ENCODE results near the gene CNPPD1. TPM values are rescaled to one million over a fixed set of nuclear protein-coding genes. Genes with fewer than 3 reads are reported as not detected.
A peak's percentile ranks its signal among the peaks of the same experiment; 100 is the strongest.
"Not testable (repeated sequence)": the region's sequence is repeated elsewhere in the genome, so short reads cannot be mapped to it uniquely, and the experiment has no call there.

Gene CNPPD1
- total RNA-seq, 1 donor from 2014 or later, result 69.8 TPM

DNA sequence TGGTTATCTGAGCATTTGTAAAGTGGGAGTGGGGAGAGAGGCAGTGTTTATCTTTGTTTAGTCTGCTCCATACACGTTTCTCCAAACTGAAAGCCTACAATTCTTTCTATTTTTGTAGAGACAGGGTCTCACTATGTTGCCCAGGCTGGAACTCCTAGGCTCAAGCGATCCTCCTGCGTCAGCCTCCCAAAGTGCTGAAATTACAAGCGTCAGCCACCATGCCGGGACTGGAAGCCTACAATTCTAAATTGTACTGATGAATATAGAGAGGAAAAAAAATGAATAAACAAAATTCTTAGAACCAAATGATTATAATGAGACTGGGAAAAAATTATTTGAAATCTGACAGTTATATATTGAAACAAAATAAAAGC lies 28.4 kb upstream of the CNPPD1 start:
- Mint-ChIP-seq H3K9me3 (peaks cover 4% of the 10 kb centered on the region), H3K4me3 (peak overlapping the region; percentile 26), H3K27me3 (ENCODE audit: insufficient read depth) (no peaks in the 10 kb centered on the region), H3K36me3 (ENCODE audit: low read depth) (peaks cover 19% of the 10 kb centered on the region), H3K27ac (no peak overlapping the region), H3K4me1 (ENCODE audit: low read depth) (peaks cover 37% of the 10 kb centered on the region)
- DNase-seq (ENCODE audit: low spot score), result no peak
- intact Hi-C loops (cut with micrococcal nuclease), result no loop called here

GRCh38 chr2:219204425-219205164 lies 27.9 kb upstream of the CNPPD1 start:
- DNase-seq (ENCODE audit: low spot score), result no peak
- H3K4me3 Mint-ChIP-seq, result no peak overlapping the region
- intact Hi-C loops (cut with micrococcal nuclease), result no loop called here
- H3K9me3 Mint-ChIP-seq, result peaks cover 4% of the 10 kb centered on the region
- no peak overlapping the region for H3K27ac Mint-ChIP-seq
- no peaks in the 10 kb centered on the region for H3K27me3 Mint-ChIP-seq (ENCODE audit: insufficient read depth)
- peaks cover 31% of the 10 kb centered on the region for H3K4me1 Mint-ChIP-seq (ENCODE audit: low read depth)
- peaks cover 13% of the 10 kb centered on the region for H3K36me3 Mint-ChIP-seq (ENCODE audit: low read depth)

DNA sequence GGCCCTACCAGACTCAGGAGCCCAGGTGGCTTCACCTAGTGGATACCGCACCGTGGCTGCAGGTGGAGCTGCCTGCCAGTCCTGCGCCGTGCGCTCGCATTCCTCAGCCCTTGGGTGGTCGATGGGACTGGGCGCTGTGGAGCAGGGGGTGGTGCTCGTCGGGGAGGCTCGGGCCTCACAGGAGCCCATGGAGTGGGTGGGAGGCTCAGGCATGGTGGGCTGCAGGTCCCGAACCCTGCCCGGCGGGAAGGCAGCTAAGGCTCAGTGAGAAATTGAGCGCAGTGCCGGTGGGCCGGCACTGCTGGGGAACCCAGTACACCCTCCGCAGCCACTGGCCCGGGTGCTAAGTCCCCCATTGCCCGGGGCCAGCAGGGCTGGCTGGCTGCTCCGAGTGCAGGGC lies 24.6 kb upstream of the CNPPD1 start:
- intact Hi-C loops (cut with micrococcal nuclease); H3K27ac Mint-ChIP-seq; H3K4me1 Mint-ChIP-seq (ENCODE audit: low read depth); H3K9me3 Mint-ChIP-seq; H3K4me3 Mint-ChIP-seq; H3K36me3 Mint-ChIP-seq (ENCODE audit: low read depth); DNase-seq (ENCODE audit: low spot score); H3K27me3 Mint-ChIP-seq (ENCODE audit: insufficient read depth): not testable (repeated sequence)

- DNase-seq (ENCODE audit: low spot score); H3K27me3 Mint-ChIP-seq (ENCODE audit: insufficient read depth); H3K36me3 Mint-ChIP-seq (ENCODE audit: low read depth); intact Hi-C loops (cut with micrococcal nuclease); H3K4me1 Mint-ChIP-seq (ENCODE audit: low read depth); H3K9me3 Mint-ChIP-seq: not testable (repeated sequence)
- peak overlapping the region; percentile 29 for H3K4me3 Mint-ChIP-seq
- H3K27ac Mint-ChIP-seq, result peak overlapping the region; percentile 41
These were observed 24.0 kb upstream of the CNPPD1 start for GRCh38 chr2:219200502-219201326.

DNA sequence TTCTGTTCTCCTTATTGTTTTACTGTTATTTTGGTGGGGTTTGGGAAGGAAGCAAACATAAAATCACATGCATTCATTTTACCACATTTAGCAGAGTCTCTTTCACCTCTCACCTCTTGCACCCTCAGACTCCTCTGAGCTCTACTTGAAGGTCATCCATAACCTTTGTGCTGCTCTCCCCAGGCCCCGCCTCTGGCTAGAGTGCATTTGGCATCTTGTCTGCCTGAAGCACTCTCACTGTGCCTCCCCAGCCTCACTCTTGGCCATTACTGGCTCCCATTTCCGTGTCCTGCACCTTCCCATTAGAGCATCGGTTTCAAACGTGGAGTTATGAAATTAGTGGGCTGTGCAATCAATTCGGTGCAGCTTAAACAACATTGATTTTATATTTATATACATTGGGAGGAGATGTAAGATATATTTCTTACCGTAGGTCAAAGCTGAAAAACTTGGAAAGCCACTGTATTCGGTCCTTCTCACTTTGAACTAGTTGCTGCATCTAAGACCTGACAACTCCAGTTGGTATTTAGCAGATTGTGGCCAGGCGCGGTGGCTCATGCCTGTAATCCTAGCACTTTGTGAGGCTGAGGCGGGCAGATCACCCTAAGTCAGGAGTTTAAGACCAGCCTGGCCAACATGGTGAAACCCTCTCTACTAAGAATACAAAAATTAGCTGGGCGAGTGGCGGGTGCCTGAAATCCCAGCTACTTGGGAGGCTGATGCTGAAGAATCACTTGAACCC lies 22.9 kb upstream of the CNPPD1 start:
- intact Hi-C loops (cut with micrococcal nuclease), result no loop called here
- Mint-ChIP-seq H3K9me3 (peaks cover 3% of the 10 kb centered on the region), H3K27me3 (ENCODE audit: insufficient read depth) (no peaks in the 10 kb centered on the region), H3K4me1 (ENCODE audit: low read depth) (no peaks in the 10 kb centered on the region), H3K4me3 (no peak overlapping the region), H3K36me3 (ENCODE audit: low read depth) (no peaks in the 10 kb centered on the region), H3K27ac (no peak overlapping the region)
- DNase-seq (ENCODE audit: low spot score), result no peak

GRCh38 chr2:219198974-219199373 lies 22.2 kb upstream of the CNPPD1 start:
- Mint-ChIP-seq H3K4me1 (ENCODE audit: low read depth) (no peaks in the 10 kb centered on the region), H3K9me3 (no peaks in the 10 kb centered on the region), H3K27me3 (ENCODE audit: insufficient read depth) (no peaks in the 10 kb centered on the region), H3K36me3 (ENCODE audit: low read depth) (no peaks in the 10 kb centered on the region), H3K27ac (no peak overlapping the region), H3K4me3 (no peak overlapping the region)
- DNase-seq (ENCODE audit: low spot score), result no peak
- intact Hi-C loops (cut with micrococcal nuclease), result no loop called here

- intact Hi-C loops (cut with micrococcal nuclease), result no loop called here
- no peak for DNase-seq (ENCODE audit: low spot score)
- Mint-ChIP-seq H3K4me3 (no peak overlapping the region), H3K36me3 (ENCODE audit: low read depth) (no peaks in the 10 kb centered on the region), H3K27ac (no peak overlapping the region), H3K9me3 (no peaks in the 10 kb centered on the region), H3K4me1 (ENCODE audit: low read depth) (no peaks in the 10 kb centered on the region), H3K27me3 (ENCODE audit: insufficient read depth) (no peaks in the 10 kb centered on the region)
These were observed 20.7 kb upstream of the CNPPD1 start for GRCh38 chr2:219197388-219197787.

- Mint-ChIP-seq H3K27ac (peak overlapping the region; percentile 56), H3K36me3 (ENCODE audit: low read depth) (peaks cover 24% of the 10 kb centered on the region), H3K4me1 (ENCODE audit: low read depth) (peaks cover 23% of the 10 kb centered on the region), H3K4me3 (no peak overlapping the region), H3K27me3 (ENCODE audit: insufficient read depth) (no peaks in the 10 kb centered on the region), H3K9me3 (no peaks in the 10 kb centered on the region)
- intact Hi-C loops (cut with micrococcal nuclease), result no loop called here
- DNase-seq (ENCODE audit: low spot score), result no peak
These were observed 10.2 kb upstream of the CNPPD1 start for GRCh38 chr2:219186754-219187456.

- intact Hi-C loops (cut with micrococcal nuclease), result no loop called here
- DNase-seq (ENCODE audit: low spot score), result no peak
- peaks cover 50% of the 10 kb centered on the region for H3K4me1 Mint-ChIP-seq (ENCODE audit: low read depth)
- H3K9me3 Mint-ChIP-seq, result no peaks in the 10 kb centered on the region
- peak overlapping the region; percentile 34 for H3K27ac Mint-ChIP-seq
- no peak overlapping the region for H3K4me3 Mint-ChIP-seq
- H3K36me3 Mint-ChIP-seq (ENCODE audit: low read depth), result peaks cover 40% of the 10 kb centered on the region
- no peaks in the 10 kb centered on the region for H3K27me3 Mint-ChIP-seq (ENCODE audit: insufficient read depth)
These were observed 7.4 kb upstream of the CNPPD1 start for GRCh38 chr2:219184121-219184520.

GRCh38 chr2:219183151-219183772 lies 6.5 kb upstream of the CNPPD1 start:
- DNase-seq (ENCODE audit: low spot score), result no peak

GRCh38 chr2:219182331-219183150 lies 5.8 kb upstream of the CNPPD1 start:
- Mint-ChIP-seq H3K4me1 (ENCODE audit: low read depth) (peaks cover 60% of the 10 kb centered on the region), H3K36me3 (ENCODE audit: low read depth) (peaks cover 40% of the 10 kb centered on the region)

More at GRCh38 chr2:219183151-219183772, 6.5 kb upstream of the CNPPD1 start:
- Mint-ChIP-seq H3K27me3 (ENCODE audit: insufficient read depth) (no peaks in the 10 kb centered on the region), H3K4me1 (ENCODE audit: low read depth) (peaks cover 56% of the 10 kb centered on the region), H3K27ac (no peak overlapping the region), H3K36me3 (ENCODE audit: low read depth) (peaks cover 40% of the 10 kb centered on the region), H3K9me3 (no peaks in the 10 kb centered on the region), H3K4me3 (no peak overlapping the region)
- intact Hi-C loops (cut with micrococcal nuclease), result no loop called here

More at GRCh38 chr2:219182331-219183150, 5.8 kb upstream of the CNPPD1 start:
- Mint-ChIP-seq H3K9me3 (no peaks in the 10 kb centered on the region), H3K4me3 (no peak overlapping the region), H3K27me3 (ENCODE audit: insufficient read depth) (no peaks in the 10 kb centered on the region), H3K27ac (no peak overlapping the region)
- no peak for DNase-seq (ENCODE audit: low spot score)
- intact Hi-C loops (cut with micrococcal nuclease), result no loop called here

Data from activated T-helper 1 cell treated with anti-CD3 and anti-CD28 coated beads, Interleukin-12 subunit alpha, Interleukin-12 subunit beta, Interleukin-2, Interleukin-4 antibody, amounts not matched to agents 30 ng/mL and 10 ng/mL and 1 ng/mL, durations not matched to agents 14 hours and 24 hours and 36 hours (primary cell).